Right lobe of liver (tissue), 4 donors: ENCODE measurements around the gene FBXO27.

Experiments used
- CTCF ChIP-seq, 4 donors: fragments of 200-600 bp in 3 of 4; fragments of 450-650 bp in 1 of 4; IDR thresholded peaks; one replicate each; pipeline versions ENCODE4 v1.5.1 to v1.8.0; 2016 to 2022; ENCODE audit warnings: antibody characterized with exemption in 4 of 4, mild to moderate bottlenecking in 2 of 4
- POLR2A ChIP-seq: fragments of 450-650 bp; IDR thresholded peaks from one replicate; pipeline ENCODE4 v1.6.1; 2017; ENCODE audit warnings: antibody characterized with exemption, mild to moderate bottlenecking
- donor health status: DM: no; HTN: no; CAD: no.
- donor health status: DM: no; HTN: no; CAD: no.
- donor health status: DM: no; HTN: yes; CAD: no.

- TF ChIP-seq CTCF (IDR thresholded peaks at IDR 0.05) (no peak), POLR2A (no peak)
Observed at GRCh38 chr19:39017646-39018045, 14.7 kb downstream of the FBXO27 start.
